SH-SY5Y (cell line): ENCODE results near the gene BST1.

Source experiments
- GATA2 ChIP-seq: IDR thresholded peaks from 2 replicates; pipeline ENCODE4 v1.6.1; 2011; ENCODE audit warnings: mild to moderate bottlenecking, low read depth, low read length
- GATA3 ChIP-seq: IDR thresholded peaks from 2 replicates; pipeline ENCODE4 v1.6.1; 2011; ENCODE audit warnings: low read depth, mild to moderate bottlenecking, low read length, moderate library complexity

DNA sequence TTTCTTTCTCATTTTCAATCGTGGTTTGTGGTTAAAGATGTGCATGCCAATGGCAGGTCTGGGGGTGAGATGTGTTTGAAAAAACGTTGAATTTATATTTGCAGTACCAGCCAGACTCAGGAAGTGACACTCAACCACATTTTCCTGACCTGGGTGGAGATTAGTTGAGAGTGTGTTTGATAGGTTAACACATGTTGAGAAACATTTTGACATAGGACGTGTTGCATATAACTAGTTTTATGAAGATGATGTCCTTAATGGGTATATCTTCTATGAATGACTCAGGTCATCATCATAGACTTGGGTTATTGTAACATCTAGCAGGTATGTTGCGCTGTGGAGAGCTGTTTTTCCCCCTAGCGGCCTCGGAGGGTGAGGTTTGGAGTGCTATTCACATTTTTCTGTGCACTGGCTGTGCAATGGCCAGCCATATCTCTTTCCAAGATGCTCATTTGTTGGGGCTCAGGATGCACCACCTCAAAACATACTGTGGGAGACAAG is 53.5 kb downstream of the BST1 start:
- TF ChIP-seq GATA2: no peak
- TF ChIP-seq GATA3: no peak
